Activated gamma-delta T cell treated with Interleukin-2 at 50 U/mL for 16 hours (primary cell): ENCODE data around the gene DOK3.
A peak's percentile ranks its signal among the peaks of the same experiment; 100 is the strongest.
"Not testable (repeated sequence)": the region's sequence is repeated elsewhere in the genome, so short reads cannot be mapped to it uniquely, and the experiment has no call there.

Experiments
- DNase-seq: peaks from one replicate; pipeline ENCODE4 v3.0.0-alpha.2; 2020

Gene DOK3

GRCh38 chr5:177534433-177534832 is 24.8 kb upstream of the DOK3 start:
- DNase-seq = not testable (repeated sequence)

- no peak for DNase-seq
These were observed 21.7 kb upstream of the DOK3 start for GRCh38 chr5:177531209-177531940.

- no peak for DNase-seq
These were observed 21.0 kb upstream of the DOK3 start for GRCh38 chr5:177530638-177531037.

DNA sequence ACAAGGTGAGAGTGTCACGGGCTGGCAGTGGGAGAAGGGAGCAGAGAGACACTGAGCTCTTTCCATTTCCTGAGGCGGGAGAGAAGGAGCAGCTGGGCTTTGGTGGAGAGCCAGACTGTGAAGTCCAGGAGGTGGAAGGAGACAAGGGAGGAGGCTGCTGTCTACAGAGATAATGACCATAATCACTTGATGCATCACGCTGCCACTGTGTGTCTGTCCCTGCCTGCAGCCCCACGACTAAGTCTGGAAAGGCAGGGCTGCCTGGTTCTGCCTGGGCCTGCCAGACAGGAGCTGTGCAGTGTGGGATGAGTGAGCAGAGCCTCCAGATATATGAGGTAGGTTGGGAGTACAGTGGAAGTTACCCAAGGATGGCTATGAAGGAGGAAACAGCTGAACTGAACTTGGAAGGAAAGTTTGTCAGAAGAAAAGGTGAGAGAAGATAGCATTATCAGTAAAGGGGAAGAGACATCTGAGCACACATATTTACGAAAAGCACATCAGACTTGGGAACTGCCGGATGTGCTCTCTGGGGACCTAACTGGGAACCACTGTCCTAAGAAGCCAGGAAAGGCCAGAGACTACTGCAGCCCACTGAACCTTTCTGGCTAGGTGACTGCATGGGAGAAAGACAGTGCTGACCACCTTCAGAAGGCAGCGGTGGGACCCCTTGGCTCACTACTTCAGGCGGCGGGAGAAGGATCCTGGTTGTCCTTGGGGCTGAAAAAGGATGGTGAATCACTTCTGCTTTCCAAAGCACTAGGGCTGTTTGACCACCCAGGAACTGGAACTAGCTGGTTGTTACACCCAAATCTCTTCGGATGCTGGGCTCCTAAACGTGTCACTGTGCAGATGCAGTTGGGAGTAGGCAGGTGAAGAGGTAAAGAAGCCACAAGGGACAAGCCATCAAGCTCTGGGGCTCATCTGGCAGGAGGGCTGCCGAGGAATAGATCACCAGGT is 19.9 kb upstream of the DOK3 start:
- DNase-seq = no peak

DNA sequence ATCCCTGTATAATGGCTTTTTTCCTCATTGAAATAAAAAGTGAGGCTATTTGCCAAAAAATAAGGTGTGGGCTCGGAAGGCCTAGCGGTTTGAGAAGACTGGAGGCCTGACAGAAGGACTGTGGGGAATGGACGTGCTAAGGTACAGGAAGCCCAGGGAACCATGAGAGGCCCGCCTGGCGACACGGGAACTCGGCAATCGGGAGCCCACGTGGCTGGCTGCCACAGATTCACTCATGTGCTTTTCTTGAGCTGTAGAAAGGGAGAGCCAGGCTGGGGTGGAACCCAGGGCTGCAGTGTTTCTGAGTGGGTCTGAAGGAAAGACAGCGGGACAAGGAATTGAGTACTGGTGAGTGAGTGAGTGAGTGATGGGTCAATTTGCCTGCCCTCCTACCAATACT is 19.0 kb upstream of the DOK3 start:
- DNase-seq = no peak

DNA sequence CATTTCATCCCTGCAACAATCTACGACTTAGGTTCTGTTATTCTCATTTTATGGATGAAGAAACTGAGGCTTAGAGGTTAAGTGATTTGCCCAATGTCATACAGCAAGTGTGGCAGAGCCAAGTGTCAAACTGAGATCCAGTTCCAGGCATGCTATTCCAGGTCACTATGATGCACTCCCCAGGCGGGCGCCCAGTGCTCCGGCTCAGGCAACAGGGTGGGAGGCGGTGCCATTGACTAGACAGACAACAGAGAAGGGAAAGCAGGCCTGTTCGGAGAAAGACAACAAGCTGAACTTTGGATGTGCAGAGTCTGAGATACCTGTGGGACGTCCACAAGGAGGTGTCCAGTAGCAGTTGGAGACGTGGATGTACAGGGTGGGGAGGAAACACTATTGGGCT is 18.0 kb upstream of the DOK3 start:
- no peak for DNase-seq

- no peak for DNase-seq
These were observed 17.2 kb upstream of the DOK3 start for GRCh38 chr5:177526791-177527190.

DNA sequence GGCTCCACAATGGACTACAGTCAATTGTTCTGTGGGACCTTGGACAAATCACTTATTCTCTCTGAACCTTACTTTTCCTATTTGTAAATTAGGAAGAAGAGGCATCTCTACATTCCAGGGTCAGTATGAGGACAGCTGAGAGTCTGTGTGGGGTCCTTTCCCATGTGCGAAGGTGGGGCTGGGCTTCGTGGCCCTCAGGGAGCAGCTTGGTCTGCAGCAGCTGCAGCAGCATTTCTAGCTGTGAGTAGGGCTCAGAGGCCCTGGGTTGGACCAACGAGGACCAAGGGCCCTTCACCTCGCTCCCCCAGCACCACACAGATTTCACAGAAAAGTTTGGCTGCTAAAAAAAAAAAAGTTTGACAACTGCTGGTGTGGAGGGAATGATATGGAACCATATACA is 16.6 kb upstream of the DOK3 start:
- no peak for DNase-seq

- no peak for DNase-seq
These were observed 15.5 kb upstream of the DOK3 start for GRCh38 chr5:177524941-177525655.

DNA sequence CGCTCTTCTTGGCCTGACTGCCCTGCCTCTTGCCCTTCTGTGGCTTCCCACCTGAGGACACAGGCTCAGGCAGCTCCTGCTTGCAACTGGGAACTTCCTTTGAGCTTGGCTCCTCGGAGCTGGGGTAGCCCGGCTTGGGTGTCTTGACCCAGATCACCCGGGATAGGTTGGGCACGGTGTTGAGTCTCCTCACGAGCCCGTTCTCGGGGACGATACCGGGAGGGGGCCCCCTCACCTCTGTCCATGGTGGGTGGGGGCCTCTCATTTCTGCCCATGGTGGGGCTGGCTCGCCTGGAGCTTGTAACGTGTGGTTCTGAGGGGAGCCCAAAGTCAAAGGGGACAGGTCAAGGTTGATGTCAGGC is 14.9 kb upstream of the DOK3 start:
- no peak for DNase-seq

DNA sequence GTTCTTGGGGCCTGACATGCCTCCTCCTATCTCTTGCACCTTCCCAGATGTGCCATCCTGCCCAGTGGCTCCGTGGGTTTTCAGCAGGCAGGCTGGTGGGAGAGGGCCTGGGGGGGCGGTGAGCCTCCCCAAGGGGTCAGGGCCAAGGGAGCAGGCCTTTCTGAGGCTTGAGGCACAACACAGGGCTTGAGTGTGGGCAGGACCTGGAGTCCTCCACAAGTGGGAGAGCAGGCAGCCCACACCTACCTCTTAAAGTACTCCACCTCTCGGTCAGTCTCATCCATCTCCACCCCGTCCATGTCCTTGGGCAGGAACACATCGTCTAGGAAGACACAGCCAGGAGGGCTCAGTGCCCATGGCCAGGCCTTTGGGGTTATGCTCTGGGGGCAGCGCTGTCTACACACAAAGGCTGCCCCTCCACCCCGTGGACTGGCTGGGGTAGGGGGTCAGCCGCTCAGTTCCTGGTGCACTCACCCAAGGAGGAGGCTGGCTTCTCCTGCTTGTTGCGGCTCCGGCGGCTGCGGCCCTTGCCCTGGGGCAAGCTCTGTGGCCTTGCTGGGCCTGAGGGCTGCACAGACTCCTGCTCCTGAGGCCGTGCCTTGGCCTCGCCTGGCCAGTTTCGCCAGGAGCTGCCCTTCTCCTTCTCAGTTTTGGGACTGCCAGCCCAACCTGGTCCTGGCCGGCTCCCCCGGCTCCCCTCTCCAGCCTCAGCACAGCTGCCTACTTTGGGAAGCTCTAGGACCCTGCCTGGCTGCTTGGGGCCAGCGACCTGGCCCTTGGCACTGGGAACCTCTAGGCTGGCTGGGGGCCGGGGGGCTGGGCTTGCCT is 14.3 kb upstream of the DOK3 start:
- DNase-seq = no peak

- no peak for DNase-seq
These were observed 11.4 kb upstream of the DOK3 start for GRCh38 chr5:177520916-177521513.

DNA sequence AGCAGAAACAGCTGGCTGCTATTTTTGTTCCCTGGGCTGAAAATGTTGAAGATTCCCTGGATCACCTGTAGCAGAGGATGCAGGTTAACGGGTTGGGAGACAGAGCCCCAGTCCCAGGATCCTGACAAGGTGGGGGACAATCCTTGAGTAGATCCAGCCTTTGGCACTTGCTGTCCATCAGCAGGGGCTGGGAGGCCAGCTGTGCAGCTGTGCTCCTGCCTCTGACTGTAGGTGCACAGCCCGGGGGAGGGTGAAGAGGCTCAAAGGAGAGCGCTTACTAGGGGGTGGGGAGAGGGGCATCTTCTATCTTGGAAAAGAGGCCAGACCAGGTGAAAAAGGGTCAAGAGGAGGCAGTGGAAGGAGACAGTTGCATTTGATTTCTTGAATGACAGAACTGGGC is 10.6 kb upstream of the DOK3 start:
- DNase-seq = no peak

DNA sequence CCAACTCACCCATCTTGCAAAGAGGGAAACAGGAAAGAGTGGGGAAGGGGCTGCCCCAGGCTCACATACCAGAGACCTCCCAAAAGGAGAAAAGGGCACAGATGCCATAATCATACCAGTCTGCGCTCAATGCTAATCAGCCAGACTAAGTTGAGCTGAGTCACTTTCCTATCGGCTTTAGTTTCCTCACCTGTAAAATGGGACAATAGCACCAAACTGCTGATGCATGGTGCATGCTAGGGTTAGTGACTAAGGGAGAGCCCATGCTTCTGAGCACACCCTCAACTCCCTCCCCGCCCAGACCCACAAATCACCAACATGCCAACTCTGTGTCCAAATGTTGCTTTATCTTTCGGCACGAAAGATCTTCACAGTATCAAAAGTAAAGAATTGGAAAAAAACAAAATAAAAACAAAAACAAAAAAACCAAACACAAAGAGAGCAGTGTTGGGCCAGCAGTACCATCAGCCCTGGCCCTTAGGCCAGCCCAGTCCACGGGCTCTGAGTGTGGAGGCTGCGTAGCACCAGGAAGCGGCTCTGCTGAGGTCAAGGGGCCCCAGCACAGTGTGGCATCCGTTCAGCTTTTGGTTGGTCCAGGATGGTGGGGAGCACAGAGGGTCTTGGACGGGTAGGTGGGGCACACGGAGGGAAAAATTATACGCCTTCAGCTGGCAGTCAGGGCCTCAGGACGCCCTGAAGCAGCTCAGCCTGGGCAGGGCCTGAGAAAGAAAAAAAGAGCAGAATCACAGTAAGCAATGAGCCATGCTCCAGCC is 10.0 kb upstream of the DOK3 start:
- no peak for DNase-seq

DNA sequence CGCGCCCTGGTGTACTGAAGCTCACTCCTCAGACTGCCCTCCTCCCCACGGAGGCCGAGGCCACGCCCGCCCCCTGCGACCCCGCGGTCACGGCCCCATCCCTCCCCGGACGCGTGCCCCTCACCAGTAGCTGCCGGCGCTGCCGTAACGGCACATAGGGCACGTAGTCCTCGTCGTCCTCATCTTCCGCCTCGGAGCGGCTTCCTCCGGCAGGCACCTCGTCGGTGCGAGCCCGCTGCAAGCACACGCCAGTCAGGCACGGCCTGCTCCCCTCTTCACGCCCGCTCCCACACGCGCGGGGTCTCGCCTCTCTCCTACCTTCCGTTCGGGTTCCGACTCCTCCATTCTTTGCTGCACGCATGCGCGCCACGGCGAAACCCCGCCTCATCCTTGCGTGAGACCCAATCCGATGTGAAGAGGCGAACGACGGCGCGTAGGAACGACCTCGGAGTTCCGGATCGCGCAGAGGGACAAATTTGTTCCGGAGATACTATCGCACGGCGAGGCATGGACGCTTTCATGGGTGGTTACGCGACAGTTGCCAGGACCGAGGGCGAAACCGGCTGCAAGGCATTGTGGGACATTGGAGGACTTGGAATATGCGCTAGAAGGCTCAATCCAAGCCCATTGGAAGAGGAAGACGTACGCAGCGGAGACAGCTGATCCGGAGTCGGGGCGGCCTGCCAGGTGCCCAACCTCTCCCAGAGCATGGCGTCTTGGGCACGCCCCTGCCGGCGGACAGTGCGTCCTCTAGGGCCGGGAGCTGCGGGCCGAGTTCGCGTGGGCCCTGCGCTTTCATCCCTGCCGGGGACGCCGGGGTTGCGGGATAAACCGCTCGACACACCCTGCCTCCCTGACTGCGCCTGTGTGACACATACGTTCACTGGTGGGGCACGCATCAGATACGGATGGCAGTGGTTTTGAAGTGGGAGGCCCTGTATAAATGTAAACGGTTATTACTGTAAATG is 7.3 kb upstream of the DOK3 start, which contains the start of gene DDX41:
TSS of gene DDX41 (minus strand) at position 361 of the 968 bp plus-strand sequence. CDS start at position 345, 16 bp downstream.
- peak; percentile 95 for DNase-seq

GRCh38 chr5:177515580-177515979 is 6.0 kb upstream of the DOK3 start:
- DNase-seq = no peak

DNA sequence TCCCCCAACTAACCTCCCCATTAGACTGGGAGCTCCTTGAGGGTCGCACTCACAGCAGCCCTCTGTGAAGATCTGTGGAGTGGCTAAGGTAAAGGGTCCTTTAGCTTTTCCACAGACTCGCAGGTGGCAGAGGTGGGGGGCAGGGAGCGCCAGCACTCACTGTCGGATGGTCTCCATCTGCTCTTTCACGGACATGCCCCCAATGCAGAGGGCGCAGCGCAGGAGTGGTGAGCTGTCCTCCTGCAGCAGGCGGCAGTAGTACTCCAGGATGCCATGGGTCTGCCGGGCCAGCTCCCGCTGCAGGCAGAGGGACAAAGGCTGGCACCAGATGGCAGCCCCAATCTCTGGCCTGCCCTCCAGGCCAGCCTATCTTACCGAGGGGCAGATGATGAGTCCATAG is 4.9 kb upstream of the DOK3 start:
- no peak for DNase-seq

DNA sequence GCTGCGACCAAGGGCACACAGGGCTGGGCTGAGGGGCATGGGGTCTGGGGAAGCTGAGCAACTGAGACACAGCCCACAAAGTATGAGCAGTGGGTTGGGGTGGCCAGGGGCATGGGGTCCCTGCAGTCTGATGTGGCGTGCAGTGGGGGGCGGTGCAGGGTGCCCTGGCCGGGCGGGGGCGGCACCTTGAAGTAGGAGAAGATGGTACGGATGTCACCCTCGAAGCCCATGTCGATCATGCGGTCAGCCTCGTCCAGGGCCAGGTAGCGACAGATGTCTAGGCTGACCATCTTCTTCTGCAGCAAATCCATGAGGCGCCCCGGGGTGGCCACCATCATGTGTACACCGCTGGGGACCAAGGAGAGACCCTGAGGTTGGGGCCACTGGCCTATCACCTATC is 3.9 kb upstream of the DOK3 start:
- no peak for DNase-seq

- no peak for DNase-seq
These were observed 3.2 kb upstream of the DOK3 start for GRCh38 chr5:177512736-177513380.
